CD14-positive monocyte (primary cell): ENCODE data around the gene ST6GALNAC3. TPM values are rescaled to one million over a fixed set of nuclear protein-coding genes. Genes with fewer than 3 reads are reported as not detected.
A peak's percentile ranks its signal among the peaks of the same experiment; 100 is the strongest.

ENCODE experiments used
- DNase-seq, 3 donors: peaks; one replicate each; pipeline ENCODE4 v3.0.0-alpha.2; 2011 to 2022
- H2AFZ ChIP-seq: 2 replicates; pipeline ENCODE4 v1.6.0; 2012; ENCODE audit warnings: mild to moderate bottlenecking, low read depth, low read length, inconsistent platforms; ENCODE audit not compliant: insufficient read depth, poor library complexity, severe bottlenecking
- H3K27ac ChIP-seq, 2 donors: 1 replicate in 1 of 2; 2 replicates in 1 of 2; pipeline ENCODE4 v1.5.1; 2012 to 2013; ENCODE audit warnings: low read length in 2 of 2, control low read depth in 1 of 2, inconsistent platforms in 1 of 2, low read depth in 1 of 2, mild to moderate bottlenecking in 1 of 2
- H3K27me3 ChIP-seq, 2 donors: one replicate each; pipeline versions ENCODE4 v1.6.0 to v1.6.1; 2011 to 2013; ENCODE audit warnings: low read length in 2 of 2; ENCODE audit not compliant: control insufficient read depth in 2 of 2, insufficient read depth in 2 of 2
- H3K36me3 ChIP-seq, 2 donors: replicated peaks in 1 of 2; 1 replicate in 1 of 2; 2 replicates in 1 of 2; pipeline versions ENCODE4 v1.5.1 to v1.6.1; 2012 to 2013; ENCODE audit warnings: low read length in 2 of 2, control low read depth in 1 of 2, inconsistent platforms in 1 of 2, mild to moderate bottlenecking in 1 of 2; ENCODE audit not compliant: insufficient read depth in 2 of 2, control insufficient read depth in 1 of 2
- H3K4me1 ChIP-seq, 2 donors: 1 replicate in 1 of 2; 2 replicates in 1 of 2; pipeline versions ENCODE4 v1.5.1 to v1.6.1; 2012 to 2013; ENCODE audit warnings: low read length in 2 of 2, control low read depth in 1 of 2, inconsistent platforms in 1 of 2, mild to moderate bottlenecking in 1 of 2, moderate library complexity in 1 of 2; ENCODE audit not compliant: insufficient read depth in 2 of 2, control insufficient read depth in 1 of 2
- H3K4me2 ChIP-seq: replicated peaks from 2 replicates; pipeline ENCODE3; 2012; ENCODE audit warnings: low read length, moderate library complexity, mild to moderate bottlenecking; ENCODE audit not compliant: poor library complexity, severe bottlenecking; ENCODE audit errors: extremely low read depth
- H3K4me3 ChIP-seq, 3 experiments: fragments of 200-600 bp in 1 of 3; sonication (generic) in 1 of 3; replicated peaks in 1 of 3; 1 replicate in 2 of 3; 2 replicates in 1 of 3; pipeline ENCODE4 v1.5.1; 2011 to 2013; ENCODE audit warnings: low read length in 3 of 3, mild to moderate bottlenecking in 3 of 3, control low read depth in 2 of 3, low read depth in 2 of 3, inconsistent platforms in 1 of 3, moderate library complexity in 1 of 3
- H3K79me2 ChIP-seq: 2 replicates; pipeline ENCODE4 v1.6.0; 2012; ENCODE audit warnings: mild to moderate bottlenecking, control low read depth, inconsistent platforms, low read length, moderate library complexity; ENCODE audit not compliant: insufficient read depth
- H3K9ac ChIP-seq: 2 replicates; pipeline ENCODE4 v1.6.0; 2017; ENCODE audit warnings: low read length, mild to moderate bottlenecking; ENCODE audit not compliant: insufficient read depth, poor library complexity, severe bottlenecking
- H3K9me3 ChIP-seq, 2 donors: replicated peaks in 1 of 2; 1 replicate in 1 of 2; 2 replicates in 1 of 2; pipeline versions ENCODE4 v1.5.1 to v1.6.1; 2012 to 2013; ENCODE audit warnings: low read length in 2 of 2, control low read depth in 1 of 2; ENCODE audit not compliant: control insufficient read depth in 1 of 2, insufficient read depth in 1 of 2
- H4K20me1 ChIP-seq: 2 replicates; pipeline ENCODE4 v1.6.0; 2012; ENCODE audit warnings: mild to moderate bottlenecking, low read length, control low read depth, moderate library complexity; ENCODE audit not compliant: insufficient read depth
- H3K27ac Mint-ChIP-seq, 7 donors: one replicate each; pipeline ENCODE4 v1.8.0; 2020; ENCODE audit warnings: mild to moderate bottlenecking in 7 of 7, mixed read lengths in 7 of 7, moderate library complexity in 6 of 7, inconsistent platforms in 2 of 7
- H3K27me3 Mint-ChIP-seq, 3 donors: one replicate each; pipeline ENCODE4 v1.8.0; 2021 to 2022; ENCODE audit warnings: low read depth in 3 of 3, mild to moderate bottlenecking in 3 of 3, mixed read lengths in 3 of 3, moderate library complexity in 3 of 3, inconsistent platforms in 1 of 3
- H3K36me3 Mint-ChIP-seq, 2 donors: one replicate each; pipeline ENCODE4 v1.8.0; 2020; ENCODE audit warnings: mixed read lengths in 2 of 2, inconsistent platforms in 1 of 2, mild to moderate bottlenecking in 1 of 2
- H3K4me1 Mint-ChIP-seq: one replicate; pipeline ENCODE4 v1.8.0; 2020; ENCODE audit warnings: mild to moderate bottlenecking, mixed read lengths
- H3K4me3 Mint-ChIP-seq, 2 donors: one replicate each; pipeline ENCODE4 v1.8.0; 2020; ENCODE audit warnings: mild to moderate bottlenecking in 2 of 2, mixed read lengths in 2 of 2, moderate library complexity in 1 of 2
- H3K9me3 Mint-ChIP-seq, 7 donors: one replicate each; pipeline ENCODE4 v1.8.0; 2020 to 2022; ENCODE audit warnings: mixed read lengths in 7 of 7, mild to moderate bottlenecking in 6 of 7, moderate library complexity in 6 of 7, inconsistent platforms in 2 of 7
- CTCF ChIP-seq: fragments of 200-600 bp; IDR thresholded peaks from one replicate; pipeline ENCODE4 v1.8.0; 2022; ENCODE audit warnings: antibody characterized with exemption, mild to moderate bottlenecking
- WGBS: methylation state at CpG from one replicate; pipeline ENCODE4 v1.1.5; 2013; ENCODE audit warnings: missing lambda C conversion rate; ENCODE audit not compliant: insufficient coverage; 5-methylcytosine and 5-hydroxymethylcytosine counted together
- intact Hi-C, 2 donors: fragments of 100-400 bp; cut with micrococcal nuclease; formaldehyde crosslinking; loops; one replicate each; pipeline versions ENCODE4 v1.15.0 to v1.15.1; 2023
- polyA plus RNA-seq, 3 donors: library from polyadenylated mRNA; depleted of rRNA in 1 of 3; unstranded in 2 of 3; stranded (reverse) in 1 of 3; fragments of 300-500 nt in 2 of 3; fragments of >200 nt in 1 of 3; fragmentation: Illumina TruSeq in 2 of 3; gene quantifications; 1 replicate in 2 of 3; 2 replicates in 1 of 3; pipeline ENCODE4 v1.2.3, GENCODE V29; 2012 to 2021

Gene ST6GALNAC3
- polyA plus RNA-seq, 3 donors, result 6.5 to 9.2 (median 7.6) TPM

- WGBS, result 100% methylated on average over 2 of the region's 5 CpGs
- no peaks in the 10 kb centered on the region for H3K79me2 ChIP-seq
- Mint-ChIP-seq H3K4me3 (no peak overlapping the region), H3K27ac (no peak overlapping the region), H3K9me3 (peaks cover 4 to 14% (median 5%) of the 10 kb centered on the region in 7 donors), H3K27me3 (no peaks in the 10 kb centered on the region), H3K36me3 (no peaks in the 10 kb centered on the region), H3K4me1 (no peaks in the 10 kb centered on the region)
- peaks cover 0 to 9% of the 10 kb centered on the region in 2 donors for H3K9me3 ChIP-seq
- intact Hi-C loops, result no loop called here
- H3K4me2 ChIP-seq, result no peak overlapping the region
- H3K36me3 ChIP-seq, result no peaks in the 10 kb centered on the region
- no peak overlapping the region for H3K27ac ChIP-seq
- H3K4me3 ChIP-seq, result no peak overlapping the region
- no peaks in the 10 kb centered on the region for H3K4me1 ChIP-seq
- H4K20me1 ChIP-seq, result no peaks in the 10 kb centered on the region
- no peak overlapping the region for H3K9ac ChIP-seq
- DNase-seq, result no peak
- no peak overlapping the region for H2AFZ ChIP-seq
- no peak for TF ChIP-seq CTCF
- no peaks in the 10 kb centered on the region for H3K27me3 ChIP-seq
These were observed 299.5 kb downstream of the ST6GALNAC3 start for GRCh38 chr1:76374086-76374485.

- no peak overlapping the region for H3K4me3 Mint-ChIP-seq
- Histone ChIP-seq H2AFZ (no peak overlapping the region), H3K79me2 (no peaks in the 10 kb centered on the region), H3K27me3 (no peaks in the 10 kb centered on the region), H3K4me1 (no peaks in the 10 kb centered on the region), H3K4me2 (no peak overlapping the region), H3K36me3 (no peaks in the 10 kb centered on the region), H4K20me1 (no peaks in the 10 kb centered on the region), H3K9ac (no peak overlapping the region), H3K4me3 (no peak overlapping the region), H3K9me3 (peaks cover 0 to 9% of the 10 kb centered on the region in 2 donors), H3K27ac (no peak overlapping the region)
- no peaks in the 10 kb centered on the region for H3K4me1 Mint-ChIP-seq
- no peak for DNase-seq
- no peaks in the 10 kb centered on the region for H3K27me3 Mint-ChIP-seq
- peaks cover 4 to 18% (median 6%) of the 10 kb centered on the region in 7 donors for H3K9me3 Mint-ChIP-seq
- intact Hi-C loops, result no loop called here
- TF ChIP-seq CTCF, result no peak
- peak overlapping the region in 1 of 7 donors; percentile 9 for H3K27ac Mint-ChIP-seq
- H3K36me3 Mint-ChIP-seq, result no peaks in the 10 kb centered on the region
These were observed 302.7 kb downstream of the ST6GALNAC3 start for GRCh38 chr1:76377247-76377646.
